GM10266 (cell line): ENCODE measurements around the gene TMEM53.

ENCODE experiments used
- DNase-seq: peaks from one replicate; pipeline ENCODE4 v3.0.0; 2012; ENCODE audit errors: extremely low spot score
- TF ChIP-seq, protein P1 (sequence below): IDR thresholded peaks from 2 replicates; pipeline ENCODE4 v1.5.1; 2012; ENCODE audit warnings: mild to moderate bottlenecking, low read depth; ENCODE audit not compliant: control insufficient read depth, insufficient read depth; ENCODE audit errors: missing control alignments

TMEM53 gene

DNA sequence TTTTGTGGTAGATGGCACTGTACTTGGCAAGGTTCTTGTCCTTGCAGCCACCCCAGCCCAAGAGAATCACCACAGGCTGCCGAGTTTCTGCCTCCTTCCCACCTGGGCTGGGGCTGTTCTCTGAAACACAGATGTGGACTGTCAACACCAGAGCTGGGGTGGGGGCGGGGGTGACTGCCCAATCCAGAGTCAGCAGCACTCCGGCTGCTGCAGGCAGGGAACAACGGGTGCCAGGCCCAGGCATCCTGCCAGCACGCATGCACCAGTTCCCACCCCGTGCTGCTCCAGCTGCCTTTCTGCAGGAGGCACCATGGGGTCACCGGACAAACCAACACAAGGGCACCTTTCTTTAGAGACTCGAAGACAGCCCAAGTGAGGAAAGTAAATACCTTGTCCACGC lies 14.1 kb downstream of the TMEM53 start:
- DNase-seq: no peak
- TF ChIP-seq, protein P1, sequence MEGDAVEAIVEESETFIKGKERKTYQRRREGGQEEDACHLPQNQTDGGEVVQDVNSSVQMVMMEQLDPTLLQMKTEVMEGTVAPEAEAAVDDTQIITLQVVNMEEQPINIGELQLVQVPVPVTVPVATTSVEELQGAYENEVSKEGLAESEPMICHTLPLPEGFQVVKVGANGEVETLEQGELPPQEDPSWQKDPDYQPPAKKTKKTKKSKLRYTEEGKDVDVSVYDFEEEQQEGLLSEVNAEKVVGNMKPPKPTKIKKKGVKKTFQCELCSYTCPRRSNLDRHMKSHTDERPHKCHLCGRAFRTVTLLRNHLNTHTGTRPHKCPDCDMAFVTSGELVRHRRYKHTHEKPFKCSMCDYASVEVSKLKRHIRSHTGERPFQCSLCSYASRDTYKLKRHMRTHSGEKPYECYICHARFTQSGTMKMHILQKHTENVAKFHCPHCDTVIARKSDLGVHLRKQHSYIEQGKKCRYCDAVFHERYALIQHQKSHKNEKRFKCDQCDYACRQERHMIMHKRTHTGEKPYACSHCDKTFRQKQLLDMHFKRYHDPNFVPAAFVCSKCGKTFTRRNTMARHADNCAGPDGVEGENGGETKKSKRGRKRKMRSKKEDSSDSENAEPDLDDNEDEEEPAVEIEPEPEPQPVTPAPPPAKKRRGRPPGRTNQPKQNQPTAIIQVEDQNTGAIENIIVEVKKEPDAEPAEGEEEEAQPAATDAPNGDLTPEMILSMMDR: no peak

DNA sequence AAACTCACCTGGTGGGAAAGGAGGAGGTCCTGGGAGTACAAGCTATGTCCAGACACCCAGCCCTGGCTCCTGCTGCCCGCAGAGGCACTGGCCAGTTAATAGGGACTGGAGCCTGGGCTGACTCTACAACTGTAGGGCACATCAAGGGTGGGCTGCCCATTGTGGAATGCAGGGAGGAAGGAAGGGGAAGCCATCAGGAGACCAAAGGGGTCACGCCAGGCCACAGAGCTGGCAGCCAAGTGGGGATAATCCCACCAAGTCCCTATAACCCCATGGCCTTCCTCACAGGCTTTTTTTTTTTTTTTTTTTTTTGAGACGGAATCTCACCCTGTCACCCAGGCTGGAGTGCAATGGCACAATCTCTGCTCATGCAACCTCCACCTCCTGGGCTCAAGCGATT lies 14.7 kb downstream of the TMEM53 start:
- DNase-seq: no peak
- TF ChIP-seq, protein P1: no peak

DNA sequence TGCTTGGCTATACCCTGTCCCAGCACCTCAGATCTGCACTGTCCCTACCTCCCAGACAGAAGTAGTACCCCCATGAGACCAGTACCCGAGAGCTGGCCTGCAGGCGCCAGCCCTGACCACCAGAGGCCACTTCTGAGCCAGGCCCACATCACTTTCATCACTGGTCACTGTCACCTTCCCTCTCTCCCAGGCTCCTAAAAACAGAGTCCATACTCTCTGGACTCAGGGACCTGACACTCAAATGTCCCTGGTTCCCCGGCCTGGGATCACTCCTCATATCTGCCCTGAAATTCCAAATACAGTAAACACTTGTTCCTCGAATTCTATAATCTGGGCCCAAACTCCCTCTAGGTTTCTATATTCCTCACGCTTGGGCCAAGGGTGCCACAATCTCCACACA lies 18.7 kb downstream of the TMEM53 start:
- DNase-seq: no peak

DNA sequence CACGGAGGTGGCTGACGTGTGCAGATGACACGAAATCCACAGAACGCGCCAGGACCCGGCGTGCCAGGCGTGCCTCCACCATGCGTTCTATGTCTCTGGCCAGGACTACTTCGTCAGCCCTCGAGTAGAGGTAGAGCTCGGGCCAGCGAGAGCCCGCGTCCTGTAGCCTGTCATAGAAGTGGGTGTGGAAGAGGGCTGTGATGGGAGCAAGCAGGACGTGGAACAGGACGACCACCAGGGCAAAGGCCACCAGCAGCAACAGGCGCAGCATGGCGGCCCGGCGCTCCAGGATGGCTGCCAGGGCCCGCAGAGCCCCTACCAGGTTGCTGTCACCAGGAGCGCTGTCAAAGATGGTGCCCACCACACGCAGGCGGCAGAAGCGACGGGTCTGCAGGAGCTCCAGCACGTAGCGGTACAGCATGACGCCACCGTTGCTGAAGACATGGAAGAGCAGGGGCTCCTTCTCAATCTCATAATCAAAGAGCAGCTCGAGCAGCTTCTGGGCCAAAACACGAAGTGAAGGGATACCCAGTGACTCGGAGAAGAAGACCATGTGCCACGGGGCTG lies 19.6 kb downstream of the TMEM53 start:
- no peak for DNase-seq
- TF ChIP-seq, protein P1: no peak

More for the DNA sequence above, 18.7 kb downstream of the TMEM53 start:
- TF ChIP-seq, protein P1: peak; percentile 81

DNA sequence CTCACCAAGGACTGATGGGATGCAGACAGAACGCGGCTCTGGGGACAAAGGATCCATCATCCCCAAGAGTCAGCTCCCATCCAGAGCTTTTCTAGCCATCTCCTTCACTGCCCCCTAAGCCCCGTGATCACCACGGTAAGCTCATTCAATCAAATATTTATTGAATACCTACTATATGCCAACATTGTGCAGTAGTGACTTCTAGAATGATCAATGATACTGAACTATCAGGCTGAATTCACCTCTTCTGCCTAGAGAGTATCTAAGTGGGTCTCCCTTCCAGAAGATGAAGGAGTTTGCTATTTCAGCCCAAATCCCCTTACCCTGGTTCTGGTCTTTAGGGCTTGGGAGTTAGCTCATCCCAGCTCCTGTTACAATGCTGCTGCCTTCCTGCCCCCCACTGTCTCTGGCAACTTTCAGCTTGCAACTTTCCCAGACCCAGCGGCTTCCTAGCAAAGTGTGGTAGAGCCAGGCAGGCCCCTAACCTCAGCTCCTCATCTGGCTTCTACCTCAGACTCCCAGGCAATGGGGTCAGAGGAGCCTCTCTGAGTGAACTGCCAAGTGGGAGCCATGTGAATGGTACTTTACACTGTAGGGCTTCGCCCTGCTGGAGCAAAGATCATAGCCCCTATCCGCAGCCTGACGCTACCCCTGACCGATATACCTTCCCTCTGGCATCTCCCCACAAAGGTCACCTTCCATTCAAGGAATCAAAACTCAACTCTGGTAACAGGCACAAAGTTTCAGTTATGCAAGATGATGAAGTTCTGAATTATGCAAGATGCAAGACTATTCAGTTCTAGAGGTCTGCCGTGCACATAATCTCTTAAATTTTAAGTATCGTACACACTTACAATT lies 20.9 kb downstream of the TMEM53 start:
- no peak for DNase-seq
- TF ChIP-seq, protein P1: no peak

DNA sequence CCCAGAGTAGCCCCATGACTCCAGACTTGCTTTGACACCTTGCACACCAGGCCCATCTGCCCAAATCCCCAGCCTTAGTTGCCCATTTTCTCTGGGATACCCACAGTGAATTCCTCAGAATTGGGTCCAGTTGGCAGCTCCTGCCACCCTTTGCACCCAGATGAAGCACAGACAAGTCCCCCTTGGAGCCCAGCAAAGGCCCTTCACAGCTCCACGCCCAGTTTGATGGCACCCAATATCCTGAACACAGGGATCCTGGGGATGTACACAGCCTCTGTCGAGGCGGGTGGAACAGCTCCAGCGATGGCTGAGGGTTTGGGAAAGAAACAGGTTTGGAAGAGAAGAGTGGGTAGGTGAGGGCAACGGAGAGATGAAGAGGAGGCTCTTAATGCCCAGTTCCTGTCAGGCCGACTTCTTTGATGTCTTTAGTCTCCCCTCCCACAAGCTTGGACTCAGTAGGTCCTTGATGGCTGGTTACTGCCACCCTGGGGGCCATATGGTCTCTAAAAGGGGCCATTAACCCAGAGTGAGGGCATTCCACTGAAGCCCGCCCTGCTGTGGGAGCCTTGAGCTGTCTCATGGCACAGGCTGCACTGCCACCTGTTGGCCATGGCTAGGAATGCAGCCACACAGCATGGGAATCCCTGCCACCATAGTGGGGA lies 21.7 kb downstream of the TMEM53 start:
- peak; percentile 86 for DNase-seq
- TF ChIP-seq, protein P1: peak; percentile 99
